PC-9 (cell line): ENCODE results near the gene TGFBR1.

Experiments
- EZH2 ChIP-seq: fragments of 200-600 bp; sonication (generic); IDR thresholded peaks from 2 replicates; pipeline ENCODE4 v1.8.0; 2017; ENCODE audit warnings: antibody characterized with exemption, low read depth
- TF ChIP-seq, protein P1 (sequence below): fragments of 200-600 bp; sonication (generic); conservative IDR thresholded peaks from 2 replicates; pipeline ENCODE4 v1.6.1; 2017; ENCODE audit warnings: mixed run types, antibody characterized with exemption, mild to moderate bottlenecking, moderate library complexity

DNA sequence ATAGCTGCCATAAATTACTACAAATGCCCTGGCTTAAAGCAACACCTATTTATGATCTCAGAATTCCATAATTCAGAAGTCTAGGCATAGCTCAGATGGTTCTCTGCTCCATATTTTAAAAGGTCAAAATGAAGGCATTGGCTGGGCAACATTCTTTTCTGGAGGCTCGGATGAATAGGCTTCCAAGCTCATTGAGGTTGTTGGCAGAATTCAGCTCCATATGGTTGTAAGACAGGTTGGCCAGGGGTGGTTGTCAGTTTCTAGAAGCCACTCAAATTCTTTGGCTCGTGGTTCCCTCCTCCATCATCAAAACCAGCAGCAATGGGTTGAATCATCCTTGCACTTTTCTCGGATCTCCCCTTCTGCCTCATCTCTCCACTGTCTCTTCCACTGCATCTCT lies 49.4 kb downstream of the TGFBR1 start:
- TF ChIP-seq, protein P1, sequence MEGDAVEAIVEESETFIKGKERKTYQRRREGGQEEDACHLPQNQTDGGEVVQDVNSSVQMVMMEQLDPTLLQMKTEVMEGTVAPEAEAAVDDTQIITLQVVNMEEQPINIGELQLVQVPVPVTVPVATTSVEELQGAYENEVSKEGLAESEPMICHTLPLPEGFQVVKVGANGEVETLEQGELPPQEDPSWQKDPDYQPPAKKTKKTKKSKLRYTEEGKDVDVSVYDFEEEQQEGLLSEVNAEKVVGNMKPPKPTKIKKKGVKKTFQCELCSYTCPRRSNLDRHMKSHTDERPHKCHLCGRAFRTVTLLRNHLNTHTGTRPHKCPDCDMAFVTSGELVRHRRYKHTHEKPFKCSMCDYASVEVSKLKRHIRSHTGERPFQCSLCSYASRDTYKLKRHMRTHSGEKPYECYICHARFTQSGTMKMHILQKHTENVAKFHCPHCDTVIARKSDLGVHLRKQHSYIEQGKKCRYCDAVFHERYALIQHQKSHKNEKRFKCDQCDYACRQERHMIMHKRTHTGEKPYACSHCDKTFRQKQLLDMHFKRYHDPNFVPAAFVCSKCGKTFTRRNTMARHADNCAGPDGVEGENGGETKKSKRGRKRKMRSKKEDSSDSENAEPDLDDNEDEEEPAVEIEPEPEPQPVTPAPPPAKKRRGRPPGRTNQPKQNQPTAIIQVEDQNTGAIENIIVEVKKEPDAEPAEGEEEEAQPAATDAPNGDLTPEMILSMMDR = no peak
- no peak for TF ChIP-seq EZH2
